Endothelial cell of umbilical vein (primary cell): ENCODE measurements around the gene ACP1. TPM values are rescaled to one million over a fixed set of nuclear protein-coding genes. Genes with fewer than 3 reads are reported as not detected.

Experiments
- BruUV-seq: library from RNA; stranded (reverse); fragments of 400-500 nt; replicated peaks from 2 replicates; lab custom pipeline; 2021; lab: Mats Ljungman, UMichigan
- CTCF ChIA-PET: fragments of 300-600, 350-600 bp; sonication (Branson Sonifier 250); formaldehyde crosslinking; loops from one replicate; lab custom pipeline; 2021; ENCODE audit warnings: antibody characterized with exemption, inconsistent platforms; lab: Charles Lee
- POLR2A ChIA-PET: fragments of 300-600, 350-600 bp; sonication (Branson Sonifier 250); formaldehyde crosslinking; loops from one replicate; lab custom pipeline; 2021; ENCODE audit warnings: antibody characterized with exemption, inconsistent platforms; lab: Charles Lee
- DNase-seq: peaks from one replicate; pipeline ENCODE4 v3.0.0-alpha.2; 2011; ENCODE audit warnings: low read depth, low spot score
- FAIRE-seq: peaks from 2 replicates; lab custom pipeline; 2011; peaks lifted over from hg19 to GRCh38; lab: Jason Lieb, UNC
- H2AFZ ChIP-seq: 2 replicates; pipeline ENCODE4 v1.6.0; 2012; ENCODE audit warnings: low read depth, low read length, control low read depth, inconsistent platforms
- H3K27ac ChIP-seq: 2 replicates; pipeline ENCODE4 v1.5.1; 2011; ENCODE audit warnings: low read depth, mild to moderate bottlenecking, control low read depth, low read length, moderate library complexity; ENCODE audit not compliant: insufficient read depth
- H3K27me3 ChIP-seq, 2 experiments: 2 replicates each; pipeline versions ENCODE4 v1.6.0 to v1.6.1; 2011; ENCODE audit warnings: low read length in 2 of 2, mixed read lengths in 1 of 2; ENCODE audit not compliant: control insufficient read depth in 2 of 2, insufficient read depth in 2 of 2
- H3K36me3 ChIP-seq, 2 experiments: 2 replicates in 1 of 2; 3 replicates in 1 of 2; pipeline ENCODE4 v1.5.1; 2011; ENCODE audit warnings: low read length in 2 of 2, mild to moderate bottlenecking in 1 of 2, moderate library complexity in 1 of 2; ENCODE audit not compliant: control insufficient read depth in 2 of 2, insufficient read depth in 2 of 2; ENCODE audit errors: extremely low read depth in 1 of 2
- H3K4me1 ChIP-seq: 3 replicates; pipeline ENCODE4 v1.5.1; 2011; ENCODE audit warnings: mild to moderate bottlenecking, low read length; ENCODE audit not compliant: control insufficient read depth, insufficient read depth; ENCODE audit errors: extremely low read depth
- H3K4me2 ChIP-seq: 2 replicates; pipeline ENCODE4 v1.6.1; 2011; ENCODE audit warnings: low read length, control low read depth, mixed read lengths; ENCODE audit not compliant: insufficient read depth
- H3K4me3 ChIP-seq, 3 experiments: fragments of 200-600 bp in 1 of 3; sonication (generic), shearing (Covaris generic) in 1 of 3; replicated peaks in 1 of 3; 2 replicates each; pipeline ENCODE4 v1.5.1; 2011 to 2016; ENCODE audit warnings: control low read depth in 3 of 3, low read length in 3 of 3, mild to moderate bottlenecking in 2 of 3, inconsistent platforms in 1 of 3, low read depth in 1 of 3, moderate library complexity in 1 of 3; ENCODE audit not compliant: insufficient read depth in 1 of 3
- H3K79me2 ChIP-seq: 2 replicates; pipeline ENCODE4 v1.6.0; 2012; ENCODE audit warnings: low read length, inconsistent platforms; ENCODE audit not compliant: control insufficient read depth, insufficient read depth
- H3K9ac ChIP-seq: replicated peaks from 2 replicates; pipeline ENCODE3; 2011; ENCODE audit warnings: low read length, control low read depth; ENCODE audit not compliant: insufficient read depth; ENCODE audit errors: extremely low read depth
- H3K9me1 ChIP-seq: replicated peaks from 3 replicates; pipeline ENCODE4 v1.6.0; 2011; ENCODE audit warnings: mild to moderate bottlenecking, low read length; ENCODE audit not compliant: control insufficient read depth, insufficient read depth; ENCODE audit errors: extremely low read depth
- H3K9me3 ChIP-seq: replicated peaks from 2 replicates; pipeline ENCODE4 v1.5.1; 2012; ENCODE audit warnings: low read length, inconsistent platforms; ENCODE audit not compliant: control insufficient read depth, insufficient read depth
- H4K20me1 ChIP-seq: replicated peaks from 2 replicates; pipeline ENCODE3; 2011; ENCODE audit warnings: mild to moderate bottlenecking, low read length; ENCODE audit not compliant: control insufficient read depth, insufficient read depth; ENCODE audit errors: extremely low read depth
- EZH2 ChIP-seq: IDR thresholded peaks from 2 replicates; pipeline ENCODE4 v1.6.1; 2012; ENCODE audit warnings: borderline replicate concordance, low read depth, mild to moderate bottlenecking, moderate library complexity, low read length, inconsistent platforms; ENCODE audit not compliant: severe bottlenecking
- FOS ChIP-seq: IDR thresholded peaks from 2 replicates; pipeline ENCODE4 v1.6.1; 2011; ENCODE audit warnings: mild to moderate bottlenecking, low read length, moderate library complexity, borderline replicate concordance; ENCODE audit not compliant: insufficient read depth
- GATA2 ChIP-seq: IDR thresholded peaks from 2 replicates; pipeline ENCODE4 v1.7.0; 2011; ENCODE audit warnings: low read depth, mild to moderate bottlenecking, moderate library complexity, mixed read lengths, low read length; ENCODE audit not compliant: insufficient read length, insufficient read depth
- JUN ChIP-seq: IDR thresholded peaks from 2 replicates; pipeline ENCODE4 v1.6.1; 2011; ENCODE audit warnings: borderline replicate concordance, low read depth; ENCODE audit not compliant: insufficient read length, insufficient read depth
- MYC ChIP-seq: IDR thresholded peaks from one replicate; pipeline ENCODE4 v1.6.1; 2011; ENCODE audit warnings: mild to moderate bottlenecking, low read depth, low read length
- POLR2A ChIP-seq: IDR thresholded peaks from 2 replicates; pipeline ENCODE4 v1.6.1; 2012; ENCODE audit warnings: low read depth, mild to moderate bottlenecking, control low read depth, low read length
- POLR2AphosphoS5 ChIP-seq: IDR thresholded peaks from 2 replicates; pipeline ENCODE4 v1.6.1; 2012; ENCODE audit warnings: low read depth, mild to moderate bottlenecking, control low read depth, low read length, moderate library complexity; ENCODE audit not compliant: insufficient read depth
- dilution Hi-C: fragments of 300-500 bp; cut with MboI; formaldehyde crosslinking; loops from one replicate; pipeline ENCODE4 v1.15.0; 2019; ENCODE audit warnings: low sequenced_read_pairs; ENCODE audit not compliant: extremely low pct_ligation_motif_present
- intact Hi-C: fragments of 100-400 bp; cut with micrococcal nuclease; formaldehyde crosslinking; loops from one replicate; pipeline ENCODE4 v1.10.0; 2022
- polyA plus RNA-seq, 4 experiments: library from polyadenylated mRNA; depleted of rRNA in 3 of 4; stranded (reverse) in 3 of 4; unstranded in 1 of 4; fragments of >200 nt; gene quantifications; 2 replicates each; pipeline versions ENCODE4 v1.2.1 to v1.2.3, GENCODE V29; 2011 to 2012; ENCODE audit warnings: missing spikeins in 1 of 4
- total RNA-seq: library from RNA; stranded (reverse); gene quantifications from 2 replicates; pipeline ENCODE4 v1.2.3, GENCODE V29; 2021
- TF ChIP-seq, protein P1 (sequence below): IDR thresholded peaks from 2 replicates; pipeline ENCODE4 v1.6.1; 2011; ENCODE audit not compliant: insufficient read depth, insufficient read length
- TF ChIP-seq, protein P2 (sequence below), 2 donors: IDR thresholded peaks; 1 replicate in 1 of 2; 2 replicates in 1 of 2; pipeline ENCODE4 v1.5.1; 2011; ENCODE audit warnings: low read length in 2 of 2, mild to moderate bottlenecking in 2 of 2, moderate library complexity in 2 of 2, control low read depth in 1 of 2, inconsistent platforms in 1 of 2, low read depth in 1 of 2; ENCODE audit not compliant: insufficient read depth in 1 of 2; ENCODE audit errors: extremely low read depth in 1 of 2

The ACP1 gene
- total and polyA plus RNA-seq, 2 donors (not counting 3 experiments of a cell fraction or from before 2014, with no cell fraction given), result 63.4 to 80.2 TPM

DNA sequence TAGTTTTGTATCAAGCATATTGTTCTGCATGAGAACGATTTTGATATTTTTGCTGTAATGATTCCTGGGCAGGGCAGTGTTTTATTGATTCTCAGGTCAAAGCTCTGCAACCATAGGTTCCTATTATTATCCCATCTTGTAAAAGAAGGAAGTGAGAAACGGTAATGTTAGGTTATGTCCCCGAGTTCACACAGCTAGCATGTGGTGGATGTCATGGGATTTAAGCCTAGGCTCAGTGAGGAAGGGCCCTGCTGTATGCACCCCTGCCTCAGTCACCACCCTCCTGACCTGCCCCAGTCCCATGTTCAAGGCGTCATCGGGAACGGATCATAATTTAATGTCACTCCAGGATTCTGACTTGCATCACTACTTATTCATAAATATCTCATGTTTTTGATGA is 10.7 kb downstream of the ACP1 start:
- Histone ChIP-seq H3K9me1 (no peaks in the 10 kb centered on the region), H3K4me3 (no peak overlapping the region), H4K20me1 (peaks cover 2% of the 10 kb centered on the region), H3K9ac (no peak overlapping the region), H3K79me2 (peaks cover 50% of the 10 kb centered on the region), H3K9me3 (no peaks in the 10 kb centered on the region), H3K4me2 (no peak overlapping the region), H3K27me3 (no peaks in the 10 kb centered on the region), H2AFZ (no peak overlapping the region), H3K4me1 (no peaks in the 10 kb centered on the region), H3K27ac (no peak overlapping the region), H3K36me3 (peaks cover 7 to 22% of the 10 kb centered on the region in 2 experiments)
- DNase-seq (no peak), FAIRE-seq (no peak)
- intact Hi-C loops, result no loop called here
- dilution Hi-C loops, result no loop called here
- POLR2A ChIA-PET, result no interaction called here
- TF ChIP-seq JUN (no peak), EZH2 (no peak), MYC (no peak), GATA2 (no peak), POLR2AphosphoS5 (no peak), FOS (no peak), POLR2A (no peak)
- TF ChIP-seq, protein P1, sequence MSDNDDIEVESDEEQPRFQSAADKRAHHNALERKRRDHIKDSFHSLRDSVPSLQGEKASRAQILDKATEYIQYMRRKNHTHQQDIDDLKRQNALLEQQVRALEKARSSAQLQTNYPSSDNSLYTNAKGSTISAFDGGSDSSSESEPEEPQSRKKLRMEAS, result no peak
- TF ChIP-seq, protein P2, sequence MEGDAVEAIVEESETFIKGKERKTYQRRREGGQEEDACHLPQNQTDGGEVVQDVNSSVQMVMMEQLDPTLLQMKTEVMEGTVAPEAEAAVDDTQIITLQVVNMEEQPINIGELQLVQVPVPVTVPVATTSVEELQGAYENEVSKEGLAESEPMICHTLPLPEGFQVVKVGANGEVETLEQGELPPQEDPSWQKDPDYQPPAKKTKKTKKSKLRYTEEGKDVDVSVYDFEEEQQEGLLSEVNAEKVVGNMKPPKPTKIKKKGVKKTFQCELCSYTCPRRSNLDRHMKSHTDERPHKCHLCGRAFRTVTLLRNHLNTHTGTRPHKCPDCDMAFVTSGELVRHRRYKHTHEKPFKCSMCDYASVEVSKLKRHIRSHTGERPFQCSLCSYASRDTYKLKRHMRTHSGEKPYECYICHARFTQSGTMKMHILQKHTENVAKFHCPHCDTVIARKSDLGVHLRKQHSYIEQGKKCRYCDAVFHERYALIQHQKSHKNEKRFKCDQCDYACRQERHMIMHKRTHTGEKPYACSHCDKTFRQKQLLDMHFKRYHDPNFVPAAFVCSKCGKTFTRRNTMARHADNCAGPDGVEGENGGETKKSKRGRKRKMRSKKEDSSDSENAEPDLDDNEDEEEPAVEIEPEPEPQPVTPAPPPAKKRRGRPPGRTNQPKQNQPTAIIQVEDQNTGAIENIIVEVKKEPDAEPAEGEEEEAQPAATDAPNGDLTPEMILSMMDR (IDR thresholded peaks at IDR 0.05; ENCODE audit: extremely low read depth in 1 of 2, insufficient read depth in 1 of 2, low read depth in 1 of 2, low read length in 2 of 2), result no peak
- CTCF ChIA-PET, result no interaction called here
- BruUV-seq, result no TSS peak
